HG02943 (cell line): ENCODE data around the gene SFPQ.

Experiments
- ATAC-seq: cut with Tn5 transposase; IDR thresholded peaks from one replicate; pipeline ENCODE4 v1.9.1; 2021; ENCODE audit warnings: mild to moderate bottlenecking, low read depth, moderate library complexity; ENCODE audit not compliant: unreplicated experiment

SFPQ gene

GRCh38 chr1:35188578-35189392 is 4.2 kb downstream of the SFPQ start:
- ATAC-seq: no peak

DNA sequence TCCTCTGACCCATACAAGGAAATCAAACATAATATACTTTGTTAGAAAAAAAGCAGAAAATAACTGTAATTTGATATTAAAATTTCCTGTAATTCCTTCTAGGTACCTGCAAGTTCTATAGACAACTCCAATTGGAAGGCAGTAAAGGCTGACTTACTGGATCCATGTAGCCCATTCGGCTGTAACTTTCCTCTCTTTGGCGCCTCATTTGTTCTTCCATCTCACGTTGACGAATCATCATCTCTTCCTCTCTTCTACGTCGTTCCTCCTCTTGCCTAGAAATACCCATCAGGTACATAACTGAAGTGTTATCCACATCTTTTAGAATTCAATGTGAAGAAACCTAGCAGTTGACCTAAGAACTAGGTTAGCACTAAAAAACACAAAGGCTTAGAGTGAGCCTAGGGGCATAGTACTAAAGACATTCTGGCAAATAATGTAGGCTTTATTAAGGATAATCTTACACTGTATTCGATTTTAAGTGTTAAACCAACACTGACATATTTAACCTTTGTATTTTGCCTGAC is 5.1 kb downstream of the SFPQ start:
- no peak for ATAC-seq

- no peak for ATAC-seq
Observed at GRCh38 chr1:35186239-35186638, 6.7 kb downstream of the SFPQ start.

- no peak for ATAC-seq
Observed at GRCh38 chr1:35185200-35185599, 7.7 kb downstream of the SFPQ start.

DNA sequence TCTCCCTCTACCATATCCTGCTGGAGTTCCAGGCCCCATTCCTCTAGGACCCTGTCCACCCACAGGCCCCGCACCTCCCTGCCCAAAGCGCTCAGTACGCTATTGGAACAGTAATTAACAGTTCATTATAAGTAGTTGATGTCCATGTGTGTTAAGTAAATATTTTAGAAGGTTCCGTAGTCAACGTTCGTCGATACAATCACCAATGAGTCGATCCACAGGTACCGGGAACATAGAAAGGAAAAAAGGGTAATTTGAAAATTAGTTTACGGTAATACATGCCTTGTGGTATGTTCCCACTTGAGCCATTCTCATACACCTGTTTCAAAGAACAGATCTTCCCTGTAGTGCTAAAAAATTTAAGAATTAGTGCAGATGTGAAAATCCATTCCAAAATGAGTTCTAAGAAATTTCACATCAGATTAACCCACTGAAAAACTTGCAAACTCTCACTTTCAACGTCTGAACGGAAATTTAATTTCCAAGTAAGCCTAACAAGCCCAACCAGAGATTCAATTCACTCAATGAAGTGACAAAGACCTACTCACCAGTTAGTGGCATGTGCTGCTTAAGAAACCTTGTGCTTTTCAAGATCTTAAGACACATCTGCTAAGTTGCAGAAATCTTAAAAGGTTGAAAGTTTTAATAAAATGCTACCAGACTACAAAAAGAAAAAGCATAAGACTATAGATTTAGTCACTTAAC is 8.3 kb downstream of the SFPQ start:
- no peak for ATAC-seq

DNA sequence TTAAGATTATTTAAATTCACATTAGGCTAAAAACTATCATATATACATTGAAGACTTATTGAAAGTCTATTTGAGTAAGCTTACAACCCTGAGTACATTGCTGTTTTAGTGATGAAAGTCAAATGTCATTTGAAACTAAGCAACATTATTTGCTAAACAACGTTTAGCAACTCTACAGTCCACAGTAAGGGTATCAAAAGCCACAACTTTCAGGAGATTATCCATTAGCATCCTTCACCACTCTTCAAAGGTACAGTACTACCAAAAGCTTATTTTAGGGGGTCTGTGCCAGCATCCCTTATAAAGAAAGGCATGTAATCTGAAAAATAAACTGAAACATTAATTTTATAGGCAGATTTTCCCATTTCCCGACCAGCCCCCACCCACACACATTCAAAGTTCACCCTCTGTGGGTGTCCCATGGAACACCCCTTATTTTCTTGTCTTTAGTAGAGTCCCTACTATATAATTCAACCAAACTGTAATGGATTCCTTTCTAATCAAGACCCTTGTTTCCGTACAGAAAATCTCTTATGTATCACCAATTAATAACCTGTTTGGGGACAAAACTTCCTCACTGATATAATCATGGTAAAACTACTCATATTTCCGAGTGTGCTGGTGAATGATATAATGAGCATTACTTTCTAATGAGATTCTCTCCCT is 11.0 kb downstream of the SFPQ start:
- no peak for ATAC-seq

GRCh38 chr1:35180776-35181374 is 12.1 kb downstream of the SFPQ start:
- no peak for ATAC-seq

- ATAC-seq: no peak
Observed at GRCh38 chr1:35179908-35180307, 13.0 kb downstream of the SFPQ start.

GRCh38 chr1:35178874-35179380 is 14.0 kb downstream of the SFPQ start:
- no peak for ATAC-seq

DNA sequence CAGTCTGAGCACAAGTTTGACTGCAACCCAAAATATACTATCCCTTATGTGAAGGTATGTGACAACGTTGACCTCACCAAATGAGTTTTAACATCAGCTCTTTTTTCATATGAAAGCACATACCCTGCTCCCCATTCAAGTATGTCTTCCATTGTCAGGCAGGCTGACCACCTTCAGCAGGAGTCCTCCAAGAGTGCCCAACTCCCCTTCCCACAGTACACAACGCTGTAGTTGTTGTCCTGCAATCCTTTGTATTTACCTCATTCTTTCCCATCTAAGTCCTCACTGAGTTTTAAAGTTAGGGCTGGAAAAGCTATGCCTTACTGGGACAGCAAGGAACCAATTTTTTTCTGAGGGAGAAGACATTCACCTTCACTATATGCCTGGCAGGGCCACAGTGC is 14.7 kb downstream of the SFPQ start:
- ATAC-seq: no peak

- ATAC-seq: no peak
Observed at GRCh38 chr1:35177237-35177786, 15.6 kb downstream of the SFPQ start.

DNA sequence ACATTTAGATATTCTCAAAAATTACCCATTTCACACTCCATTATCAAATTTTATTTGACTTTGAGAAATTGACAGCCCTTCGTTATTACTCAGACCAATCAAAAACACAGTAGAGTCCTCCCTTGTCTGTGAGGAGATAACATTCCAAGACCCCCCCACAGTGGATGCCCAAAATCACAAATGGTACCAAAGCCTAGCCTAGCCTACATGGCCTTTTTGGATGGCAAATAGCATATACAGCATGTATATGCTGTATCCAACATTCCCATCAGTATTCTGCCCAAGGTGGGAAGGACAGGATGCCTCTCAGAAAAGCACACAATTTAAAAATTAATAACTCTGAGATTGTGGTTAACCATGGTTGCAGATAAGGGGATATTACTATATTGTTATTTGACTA is 17.3 kb downstream of the SFPQ start:
- no peak for ATAC-seq

DNA sequence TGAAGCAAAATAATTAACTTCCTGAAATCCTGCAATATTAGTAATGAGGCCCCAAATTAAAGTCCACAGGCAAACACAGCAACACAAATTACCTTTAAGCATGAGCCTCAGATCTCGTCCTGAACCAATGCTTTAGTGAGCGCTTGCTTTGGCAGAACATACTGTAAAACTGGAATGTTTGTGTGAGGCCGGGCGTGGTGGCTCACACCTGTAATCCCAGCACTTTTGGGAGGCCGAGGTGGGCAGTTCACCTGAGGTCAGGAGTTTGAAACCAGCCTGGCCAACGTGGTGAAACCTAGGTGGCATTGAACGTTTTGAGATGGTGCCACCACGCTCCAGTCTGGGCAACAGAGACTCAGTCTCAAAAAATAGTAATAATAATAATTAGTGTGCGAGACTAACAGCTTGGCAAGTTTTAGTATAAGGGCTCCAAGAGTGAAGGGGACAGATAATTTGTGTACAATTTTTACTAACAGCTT is 17.8 kb downstream of the SFPQ start:
- ATAC-seq: no peak

GRCh38 chr1:35173909-35174540 is 18.9 kb downstream of the SFPQ start:
- ATAC-seq: no peak

GRCh38 chr1:35173491-35173890 is 19.5 kb downstream of the SFPQ start:
- ATAC-seq: no peak

- no peak for ATAC-seq
Observed at GRCh38 chr1:35172022-35172421, 20.9 kb downstream of the SFPQ start.

DNA sequence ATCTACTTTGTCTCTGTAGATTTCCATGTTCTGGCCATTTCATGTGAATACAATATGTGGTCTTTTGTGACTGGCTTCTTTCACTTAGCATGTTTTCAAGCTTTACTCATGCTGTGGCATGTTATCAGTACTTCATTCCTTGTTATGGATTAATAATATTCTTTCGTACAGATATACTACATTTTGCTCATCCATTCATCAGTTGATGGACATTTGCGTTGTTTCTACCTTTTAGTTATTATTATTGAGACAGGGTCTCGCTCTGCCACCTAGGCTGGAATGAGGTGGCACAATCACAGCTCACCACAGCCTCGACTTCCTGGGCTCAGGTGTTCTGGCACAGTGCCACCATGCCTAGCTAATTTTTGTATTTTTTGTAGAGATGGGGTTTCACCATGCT is 21.4 kb downstream of the SFPQ start:
- ATAC-seq: no peak

DNA sequence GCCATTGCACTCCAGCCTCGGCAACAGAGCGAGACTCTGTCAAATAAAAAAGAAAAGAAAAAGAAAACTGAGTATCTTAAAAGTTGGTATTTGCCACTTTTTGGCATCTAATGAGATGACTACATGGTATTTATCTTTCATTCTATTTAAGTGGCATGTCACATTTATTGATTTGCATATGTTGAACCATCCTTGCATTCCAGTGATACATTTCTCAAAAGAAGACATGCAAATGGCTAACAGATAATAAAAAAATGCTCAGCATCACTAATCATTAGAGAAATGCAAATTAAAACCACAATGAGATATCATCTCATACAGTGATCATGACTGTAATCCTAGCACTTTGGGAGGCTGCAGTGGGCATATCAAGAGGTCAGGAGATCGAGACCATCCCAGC is 28.1 kb downstream of the SFPQ start:
- no peak for ATAC-seq

DNA sequence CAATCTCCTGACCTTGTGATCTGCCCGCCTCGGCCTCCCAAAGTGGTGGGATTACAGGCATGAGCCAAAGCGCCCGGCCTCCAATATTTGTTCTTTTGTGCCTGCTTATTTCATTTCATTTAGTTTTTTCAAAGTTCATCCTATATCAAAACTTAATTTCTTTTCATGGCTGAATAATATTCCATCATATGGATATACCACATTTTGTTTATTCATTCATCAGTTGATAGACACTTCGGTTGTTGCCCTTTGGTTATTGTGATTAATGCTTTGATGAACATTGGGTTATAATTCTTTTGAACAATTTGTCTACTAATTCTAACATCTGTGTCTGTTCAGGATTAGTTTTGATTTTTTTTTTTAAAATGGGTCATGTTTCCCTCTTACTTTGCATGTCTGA is 41.7 kb downstream of the SFPQ start:
- no peak for ATAC-seq
